GM13977 (cell line): ENCODE data around the gene CMTM1.

Experiments used
- DNase-seq: peaks from one replicate; pipeline ENCODE4 v3.0.0; 2012; ENCODE audit warnings: low spot score
- CTCF ChIP-seq: IDR thresholded peaks from 2 replicates; pipeline ENCODE4 v1.5.1; 2012; ENCODE audit warnings: mild to moderate bottlenecking, control low read depth; ENCODE audit not compliant: insufficient read depth; ENCODE audit errors: extremely low read depth, missing control alignments
- in situ Hi-C: fragments of 300-500 bp; cut with MboI; formaldehyde crosslinking; loops from one replicate; pipeline ENCODE4 v1.12.0; 2022; ENCODE audit warnings: low sequenced_read_pairs, low pct_unique_long_range_greater_than_20kb, mixed read lengths, inconsistent platforms; ENCODE audit not compliant: unreplicated experiment

Gene CMTM1

GRCh38 chr16:66566051-66566901, at the start of gene CMTM1:
Gene CMTM1, plus strand, starts transcription at chr16:66566439. Its CDS starts 75 bp downstream, at chr16:66566514.
- TF ChIP-seq CTCF: no peak
- in situ Hi-C loops: no loop called here
- DNase-seq: no peak

GRCh38 chr16:66516509-66516807, 49.8 kb upstream of the CMTM1 start:
- no peak for TF ChIP-seq CTCF
- DNase-seq: peak; percentile 31
- in situ Hi-C loops: no loop called here

- peak; percentile 95 for DNase-seq
- in situ Hi-C loops: no loop called here
- no peak for TF ChIP-seq CTCF
Measured at GRCh38 chr16:66516808-66517585, 49.2 kb upstream of the CMTM1 start.

- no peak for TF ChIP-seq CTCF
- DNase-seq: no peak
- in situ Hi-C loops: no loop called here
Measured at GRCh38 chr16:66517586-66518263, 48.5 kb upstream of the CMTM1 start.

- TF ChIP-seq CTCF: no peak
- no peak for DNase-seq
- in situ Hi-C loops: no loop called here
Measured at GRCh38 chr16:66519482-66520373, 46.5 kb upstream of the CMTM1 start.
